ENCODE data around the gene EPPIN. TPM values are rescaled to one million over a fixed set of nuclear protein-coding genes. Genes with fewer than 3 reads are reported as not detected.

EPPIN gene
- total RNA-seq, 2 experiments from 2014 or later = not detected

DNA sequence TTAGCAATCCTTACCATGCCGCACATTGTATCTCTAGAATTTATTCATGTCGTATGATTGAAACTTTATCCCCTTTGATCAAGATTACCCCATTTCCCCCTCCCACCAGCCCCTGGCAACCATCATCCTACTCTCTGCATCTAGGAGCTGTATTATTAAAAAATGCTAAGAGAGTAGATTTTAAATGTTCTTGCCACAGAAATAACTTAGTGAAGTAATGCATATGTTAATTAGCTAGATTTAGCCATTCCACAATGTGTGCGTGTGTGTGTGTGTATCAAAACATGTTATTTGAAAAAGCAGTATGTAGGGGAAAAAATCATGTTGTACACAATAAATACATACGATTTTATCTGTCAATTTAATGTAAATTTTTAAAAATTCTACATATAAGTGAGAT is 19.9 kb downstream of the EPPIN start:
- H3K4me3 Mint-ChIP-seq = no peak overlapping the region
- peaks cover 73% of the 10 kb centered on the region for H3K27me3 Mint-ChIP-seq
- no peaks in the 10 kb centered on the region for H3K9me3 Mint-ChIP-seq
- no peak for DNase-seq
- CTCF ChIA-PET = no interaction called here
- no peak overlapping the region for H3K4me3 ChIP-seq (ENCODE audit: low read length)
- no peak overlapping the region for H3K27ac Mint-ChIP-seq
- no peak for ATAC-seq (ENCODE audit: poor library complexity)
- intact Hi-C loops (cut with DNase I, micrococcal nuclease) = no loop called here
- H3K36me3 Mint-ChIP-seq (ENCODE audit: low read depth) = no peaks in the 10 kb centered on the region
- H3K9me3 ChIP-seq (ENCODE audit: control insufficient read depth in 1 of 2, insufficient read depth in 1 of 2, low read length in 2 of 2) = no peaks in the 10 kb centered on the region
- H3K27ac ChIP-seq (ENCODE audit: low read depth in 1 of 2, low read length in 2 of 2) = no peak overlapping the region
- no peaks in the 10 kb centered on the region for H3K4me1 Mint-ChIP-seq (ENCODE audit: low read depth)
- H3K4me1 ChIP-seq (ENCODE audit: insufficient read depth, low read length) = no peaks in the 10 kb centered on the region
- POLR2A ChIA-PET = no interaction called here
- TF ChIP-seq, protein P1, sequence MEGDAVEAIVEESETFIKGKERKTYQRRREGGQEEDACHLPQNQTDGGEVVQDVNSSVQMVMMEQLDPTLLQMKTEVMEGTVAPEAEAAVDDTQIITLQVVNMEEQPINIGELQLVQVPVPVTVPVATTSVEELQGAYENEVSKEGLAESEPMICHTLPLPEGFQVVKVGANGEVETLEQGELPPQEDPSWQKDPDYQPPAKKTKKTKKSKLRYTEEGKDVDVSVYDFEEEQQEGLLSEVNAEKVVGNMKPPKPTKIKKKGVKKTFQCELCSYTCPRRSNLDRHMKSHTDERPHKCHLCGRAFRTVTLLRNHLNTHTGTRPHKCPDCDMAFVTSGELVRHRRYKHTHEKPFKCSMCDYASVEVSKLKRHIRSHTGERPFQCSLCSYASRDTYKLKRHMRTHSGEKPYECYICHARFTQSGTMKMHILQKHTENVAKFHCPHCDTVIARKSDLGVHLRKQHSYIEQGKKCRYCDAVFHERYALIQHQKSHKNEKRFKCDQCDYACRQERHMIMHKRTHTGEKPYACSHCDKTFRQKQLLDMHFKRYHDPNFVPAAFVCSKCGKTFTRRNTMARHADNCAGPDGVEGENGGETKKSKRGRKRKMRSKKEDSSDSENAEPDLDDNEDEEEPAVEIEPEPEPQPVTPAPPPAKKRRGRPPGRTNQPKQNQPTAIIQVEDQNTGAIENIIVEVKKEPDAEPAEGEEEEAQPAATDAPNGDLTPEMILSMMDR (IDR thresholded peaks at IDR 0.05) = no peak
- H3K27me3 ChIP-seq (ENCODE audit: control insufficient read depth in 1 of 2, insufficient read depth in 2 of 2, low read length in 2 of 2) = peaks cover 3 to 15% of the 10 kb centered on the region in 2 experiments
- H3K36me3 ChIP-seq (ENCODE audit: insufficient read depth, low read length) = no peaks in the 10 kb centered on the region

DNA sequence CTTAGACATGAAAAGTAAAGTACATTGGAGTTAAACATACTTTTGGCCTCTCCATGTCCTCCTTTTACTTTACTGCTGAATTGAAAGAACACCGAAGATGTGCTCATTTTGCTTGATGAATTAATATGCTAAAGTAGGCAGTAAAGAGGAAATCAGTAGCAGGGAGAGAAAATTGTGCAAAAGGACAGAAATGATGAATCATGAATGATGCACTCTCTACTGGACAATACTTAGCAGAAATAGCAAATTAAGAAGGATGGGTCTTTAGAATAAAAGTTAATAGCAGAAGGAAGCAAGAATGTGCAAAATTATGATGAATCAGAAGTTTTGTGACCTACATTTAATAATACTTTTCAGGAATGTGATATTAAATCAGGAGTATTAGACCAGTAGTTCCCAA is 23.4 kb downstream of the EPPIN start:
- Histone ChIP-seq H3K4me3 (ENCODE audit: low read length) (no peak overlapping the region), H3K36me3 (ENCODE audit: insufficient read depth, low read length) (no peaks in the 10 kb centered on the region), H3K27ac (ENCODE audit: low read depth in 1 of 2, low read length in 2 of 2) (no peak overlapping the region), H3K27me3 (ENCODE audit: control insufficient read depth in 1 of 2, insufficient read depth in 2 of 2, low read length in 2 of 2) (peaks cover 3 to 15% of the 10 kb centered on the region in 2 experiments), H3K9me3 (ENCODE audit: control insufficient read depth in 1 of 2, insufficient read depth in 1 of 2, low read length in 2 of 2) (no peaks in the 10 kb centered on the region), H3K4me1 (ENCODE audit: insufficient read depth, low read length) (no peaks in the 10 kb centered on the region)
- ChIA-PET CTCF (no interaction called here), POLR2A (no interaction called here)
- no peak overlapping the region for H3K27ac Mint-ChIP-seq
- ATAC-seq (ENCODE audit: poor library complexity) = no peak
- TF ChIP-seq, protein P1 (IDR thresholded peaks at IDR 0.05) = no peak
- intact Hi-C loops (cut with DNase I, micrococcal nuclease) = no loop called here
- no peak overlapping the region for H3K4me3 Mint-ChIP-seq
- no peaks in the 10 kb centered on the region for H3K4me1 Mint-ChIP-seq (ENCODE audit: low read depth)
- no peaks in the 10 kb centered on the region for H3K9me3 Mint-ChIP-seq
- no peak for DNase-seq
- H3K36me3 Mint-ChIP-seq (ENCODE audit: low read depth) = no peaks in the 10 kb centered on the region
- peaks cover 67% of the 10 kb centered on the region for H3K27me3 Mint-ChIP-seq

DNA sequence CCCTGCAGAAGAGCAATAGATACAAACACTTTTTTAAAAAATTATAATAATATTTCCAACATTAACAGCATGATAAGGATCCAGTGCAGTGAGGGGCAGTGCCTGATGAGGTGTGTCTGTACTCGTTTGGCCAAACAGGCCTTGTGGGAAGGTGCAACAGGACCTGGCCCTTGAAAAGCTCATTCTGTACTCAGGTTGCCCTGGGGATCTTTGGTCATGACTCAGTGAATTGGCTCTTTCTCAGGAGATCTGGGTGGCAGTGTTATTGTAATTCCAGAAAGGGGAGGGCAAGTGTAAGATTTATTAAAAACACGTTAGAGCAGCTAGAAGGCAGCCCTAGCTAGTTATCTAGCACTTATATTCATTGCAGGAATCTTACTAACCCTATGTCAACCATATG is 28.9 kb downstream of the EPPIN start:
- Mint-ChIP-seq H3K36me3 (ENCODE audit: low read depth) (no peaks in the 10 kb centered on the region), H3K27me3 (peaks cover 38% of the 10 kb centered on the region), H3K9me3 (no peaks in the 10 kb centered on the region), H3K4me3 (no peak overlapping the region), H3K4me1 (ENCODE audit: low read depth) (no peaks in the 10 kb centered on the region), H3K27ac (no peak overlapping the region)
- intact Hi-C loops (cut with DNase I, micrococcal nuclease) = no loop called here
- H3K27me3 ChIP-seq (ENCODE audit: control insufficient read depth in 1 of 2, insufficient read depth in 2 of 2, low read length in 2 of 2) = peaks cover 0 to 3% of the 10 kb centered on the region in 2 experiments
- ChIA-PET POLR2A (no interaction called here), CTCF (no interaction called here)
- no peak overlapping the region for H3K4me3 ChIP-seq (ENCODE audit: low read length)
- no peaks in the 10 kb centered on the region for H3K36me3 ChIP-seq (ENCODE audit: insufficient read depth, low read length)
- no peaks in the 10 kb centered on the region for H3K9me3 ChIP-seq (ENCODE audit: control insufficient read depth in 1 of 2, insufficient read depth in 1 of 2, low read length in 2 of 2)
- ATAC-seq (ENCODE audit: poor library complexity) = no peak
- no peak for DNase-seq
- TF ChIP-seq, protein P1 (IDR thresholded peaks at IDR 0.05) = no peak
- no peaks in the 10 kb centered on the region for H3K4me1 ChIP-seq (ENCODE audit: insufficient read depth, low read length)
- H3K27ac ChIP-seq (ENCODE audit: low read depth in 1 of 2, low read length in 2 of 2) = no peak overlapping the region

Measured in CD4-positive, alpha-beta T cell (primary cell).